ENCODE results near the gene MYL5. TPM values are rescaled to one million over a fixed set of nuclear protein-coding genes. Genes with fewer than 3 reads are reported as not detected.

The MYL5 gene
- total and polyA plus RNA-seq, 2 of the 13 experiments (the other 11 are each of a cell fraction or from before 2014, with no cell fraction given) = 6.5 to 16.0 TPM

GRCh38 chr4:673349-674091, 822 bp upstream of the MYL5 start (continued):
- TF ChIP-seq TRAFD1 (CRISPR knock-in tag; IDR thresholded peaks at IDR 0.05; ENCODE audit: borderline replicate concordance) = no peak
- TF ChIP-seq TFDP2 (CRISPR knock-in tag; IDR thresholded peaks at IDR 0.05) = peak; percentile 92
- TF ChIP-seq, protein P1, sequence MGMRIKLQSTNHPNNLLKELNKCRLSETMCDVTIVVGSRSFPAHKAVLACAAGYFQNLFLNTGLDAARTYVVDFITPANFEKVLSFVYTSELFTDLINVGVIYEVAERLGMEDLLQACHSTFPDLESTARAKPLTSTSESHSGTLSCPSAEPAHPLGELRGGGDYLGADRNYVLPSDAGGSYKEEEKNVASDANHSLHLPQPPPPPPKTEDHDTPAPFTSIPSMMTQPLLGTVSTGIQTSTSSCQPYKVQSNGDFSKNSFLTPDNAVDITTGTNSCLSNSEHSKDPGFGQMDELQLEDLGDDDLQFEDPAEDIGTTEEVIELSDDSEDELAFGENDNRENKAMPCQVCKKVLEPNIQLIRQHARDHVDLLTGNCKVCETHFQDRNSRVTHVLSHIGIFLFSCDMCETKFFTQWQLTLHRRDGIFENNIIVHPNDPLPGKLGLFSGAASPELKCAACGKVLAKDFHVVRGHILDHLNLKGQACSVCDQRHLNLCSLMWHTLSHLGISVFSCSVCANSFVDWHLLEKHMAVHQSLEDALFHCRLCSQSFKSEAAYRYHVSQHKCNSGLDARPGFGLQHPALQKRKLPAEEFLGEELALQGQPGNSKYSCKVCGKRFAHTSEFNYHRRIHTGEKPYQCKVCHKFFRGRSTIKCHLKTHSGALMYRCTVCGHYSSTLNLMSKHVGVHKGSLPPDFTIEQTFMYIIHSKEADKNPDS (CRISPR knock-in tag; IDR thresholded peaks at IDR 0.05) = 0 out of 2 replicates have a peak, but pooled peaks have one; percentile 42
- TF ChIP-seq, protein P2, sequence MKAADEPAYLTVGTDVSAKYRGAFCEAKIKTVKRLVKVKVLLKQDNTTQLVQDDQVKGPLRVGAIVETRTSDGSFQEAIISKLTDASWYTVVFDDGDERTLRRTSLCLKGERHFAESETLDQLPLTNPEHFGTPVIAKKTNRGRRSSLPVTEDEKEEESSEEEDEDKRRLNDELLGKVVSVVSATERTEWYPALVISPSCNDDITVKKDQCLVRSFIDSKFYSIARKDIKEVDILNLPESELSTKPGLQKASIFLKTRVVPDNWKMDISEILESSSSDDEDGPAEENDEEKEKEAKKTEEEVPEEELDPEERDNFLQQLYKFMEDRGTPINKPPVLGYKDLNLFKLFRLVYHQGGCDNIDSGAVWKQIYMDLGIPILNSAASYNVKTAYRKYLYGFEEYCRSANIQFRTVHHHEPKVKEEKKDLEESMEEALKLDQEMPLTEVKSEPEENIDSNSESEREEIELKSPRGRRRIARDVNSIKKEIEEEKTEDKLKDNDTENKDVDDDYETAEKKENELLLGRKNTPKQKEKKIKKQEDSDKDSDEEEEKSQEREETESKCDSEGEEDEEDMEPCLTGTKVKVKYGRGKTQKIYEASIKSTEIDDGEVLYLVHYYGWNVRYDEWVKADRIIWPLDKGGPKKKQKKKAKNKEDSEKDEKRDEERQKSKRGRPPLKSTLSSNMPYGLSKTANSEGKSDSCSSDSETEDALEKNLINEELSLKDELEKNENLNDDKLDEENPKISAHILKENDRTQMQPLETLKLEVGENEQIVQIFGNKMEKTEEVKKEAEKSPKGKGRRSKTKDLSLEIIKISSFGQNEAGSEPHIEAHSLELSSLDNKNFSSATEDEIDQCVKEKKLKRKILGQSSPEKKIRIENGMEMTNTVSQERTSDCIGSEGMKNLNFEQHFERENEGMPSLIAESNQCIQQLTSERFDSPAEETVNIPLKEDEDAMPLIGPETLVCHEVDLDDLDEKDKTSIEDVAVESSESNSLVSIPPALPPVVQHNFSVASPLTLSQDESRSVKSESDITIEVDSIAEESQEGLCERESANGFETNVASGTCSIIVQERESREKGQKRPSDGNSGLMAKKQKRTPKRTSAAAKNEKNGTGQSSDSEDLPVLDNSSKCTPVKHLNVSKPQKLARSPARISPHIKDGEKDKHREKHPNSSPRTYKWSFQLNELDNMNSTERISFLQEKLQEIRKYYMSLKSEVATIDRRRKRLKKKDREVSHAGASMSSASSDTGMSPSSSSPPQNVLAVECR (CRISPR knock-in tag; IDR thresholded peaks at IDR 0.05; ENCODE audit: borderline replicate concordance) = peak; percentile 8; the same call in 1 of the 2 replicates
- no peak for TF ChIP-seq STAT6 (CRISPR knock-in tag; IDR thresholded peaks at IDR 0.05; ENCODE audit: borderline replicate concordance)
- peak; percentile 47; the same call in 1 of the 2 replicates for TF ChIP-seq YEATS4 (CRISPR knock-in tag; IDR thresholded peaks at IDR 0.05; ENCODE audit: borderline replicate concordance)
- TF ChIP-seq ETV5 (CRISPR knock-in tag; IDR thresholded peaks at IDR 0.05; ENCODE audit: borderline replicate concordance) = no peak
- peak; percentile 41; the same call in 1 of the 2 replicates for TF ChIP-seq NR2F6 (IDR thresholded peaks at IDR 0.05)
- TF ChIP-seq NR2F6 (CRISPR knock-in tag; IDR thresholded peaks at IDR 0.05) = peak; percentile 16; the same call in 1 of the 2 replicates
- TF ChIP-seq, protein P3, sequence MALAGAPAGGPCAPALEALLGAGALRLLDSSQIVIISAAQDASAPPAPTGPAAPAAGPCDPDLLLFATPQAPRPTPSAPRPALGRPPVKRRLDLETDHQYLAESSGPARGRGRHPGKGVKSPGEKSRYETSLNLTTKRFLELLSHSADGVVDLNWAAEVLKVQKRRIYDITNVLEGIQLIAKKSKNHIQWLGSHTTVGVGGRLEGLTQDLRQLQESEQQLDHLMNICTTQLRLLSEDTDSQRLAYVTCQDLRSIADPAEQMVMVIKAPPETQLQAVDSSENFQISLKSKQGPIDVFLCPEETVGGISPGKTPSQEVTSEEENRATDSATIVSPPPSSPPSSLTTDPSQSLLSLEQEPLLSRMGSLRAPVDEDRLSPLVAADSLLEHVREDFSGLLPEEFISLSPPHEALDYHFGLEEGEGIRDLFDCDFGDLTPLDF (CRISPR knock-in tag; IDR thresholded peaks at IDR 0.05) = peak; percentile 87
- TF ChIP-seq MBD4 (IDR thresholded peaks at IDR 0.05; ENCODE audit: borderline replicate concordance, low read length) = no peak
- TF ChIP-seq ZNF678 (CRISPR knock-in tag; IDR thresholded peaks at IDR 0.05) = no peak
- TF ChIP-seq RCOR2 (CRISPR knock-in tag; IDR thresholded peaks at IDR 0.05) = no peak
- TF ChIP-seq NFYC (CRISPR knock-in tag; IDR thresholded peaks at IDR 0.05) = no peak
